Neural progenitor cell (in vitro differentiated cells): ENCODE measurements around the gene RNF144A.

Experiments
- CTCF ChIP-seq: fragments of 200-600 bp; sonication (generic); IDR thresholded peaks from 2 replicates; pipeline ENCODE4 v1.5.1; 2017; ENCODE audit warnings: antibody characterized with exemption, mild to moderate bottlenecking
- EZH2 ChIP-seq: fragments of 200-600 bp; sonication (generic); IDR thresholded peaks from 2 replicates; pipeline ENCODE4 v1.6.1; 2017; ENCODE audit warnings: antibody characterized with exemption, mild to moderate bottlenecking, moderate library complexity
- EZH2phosphoT487 ChIP-seq: fragments of 200-600 bp; sonication (generic); IDR thresholded peaks from 2 replicates; pipeline ENCODE4 v1.6.1; 2017; ENCODE audit warnings: antibody characterized with exemption

GRCh38 chr2:6943971-6944370 is 26.8 kb downstream of the RNF144A start:
- TF ChIP-seq EZH2 (no peak), CTCF (no peak), EZH2phosphoT487 (no peak)
